Effector memory CD8-positive, alpha-beta T cell (primary cell): Measurements from ENCODE around the gene GPX6.
"Not testable (repeated sequence)": the region's sequence is repeated elsewhere in the genome, so short reads cannot be mapped to it uniquely, and the experiment has no call there.

Source experiments
- ATAC-seq: fragments of 150-1000 bp; cut with Tn5 transposase; replicated peaks from 2 replicates; pipeline ENCODE4 v1.10.0; 2021; ENCODE audit warnings: mild to moderate bottlenecking, moderate library complexity
- DNase-seq, 3 experiments: peaks; one replicate each; pipeline ENCODE4 v3.0.0; 2021
- H3K27ac Mint-ChIP-seq, 2 donors: one replicate each; pipeline ENCODE4 v1.8.0; 2022; ENCODE audit warnings: mild to moderate bottlenecking in 2 of 2, mixed read lengths in 2 of 2, moderate library complexity in 2 of 2
- H3K27me3 Mint-ChIP-seq, 2 donors: one replicate each; pipeline ENCODE4 v1.8.0; 2022; ENCODE audit warnings: mixed read lengths in 2 of 2
- H3K36me3 Mint-ChIP-seq: one replicate; pipeline ENCODE4 v1.8.0; 2022; ENCODE audit warnings: mild to moderate bottlenecking, moderate library complexity, mixed read lengths; ENCODE audit not compliant: insufficient read depth
- H3K4me1 Mint-ChIP-seq, 2 donors: one replicate each; pipeline ENCODE4 v1.8.0; 2022; ENCODE audit warnings: low read depth in 2 of 2, mixed read lengths in 2 of 2
- H3K4me3 Mint-ChIP-seq, 2 donors: one replicate each; pipeline ENCODE4 v1.8.0; 2022; ENCODE audit warnings: mild to moderate bottlenecking in 2 of 2, mixed read lengths in 2 of 2, moderate library complexity in 2 of 2
- H3K9me3 Mint-ChIP-seq, 2 donors: one replicate each; pipeline ENCODE4 v1.8.0; 2022; ENCODE audit warnings: mixed read lengths in 2 of 2

The GPX6 gene

DNA sequence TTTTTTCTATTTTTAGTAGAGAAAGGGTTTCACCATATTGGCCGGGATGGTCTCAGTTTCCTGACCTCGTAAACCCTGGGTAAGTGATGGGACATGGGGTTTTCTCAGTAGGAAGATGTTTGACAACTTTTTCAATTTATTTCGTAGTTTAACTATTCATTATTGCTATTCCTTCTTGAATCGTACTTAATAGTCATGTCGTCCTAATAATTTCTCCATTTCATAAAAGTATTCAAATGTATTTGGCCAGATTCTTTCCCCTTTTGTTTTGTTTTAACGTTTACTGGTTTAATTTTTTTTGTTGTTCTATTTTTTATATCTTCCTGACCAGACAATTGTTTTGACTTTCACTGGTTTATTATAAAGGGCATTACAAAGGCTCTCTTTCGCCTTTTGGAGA lies 26.4 kb upstream of the GPX6 start:
- peaks cover 6% of the 10 kb centered on the region in 2 donors for H3K4me1 Mint-ChIP-seq
- no peak overlapping the region for H3K27ac Mint-ChIP-seq
- ATAC-seq (no peak), DNase-seq (no peak)
- H3K27me3 Mint-ChIP-seq = peaks cover 74 to 88% of the 10 kb centered on the region in 2 donors
- peaks cover 2 to 5% of the 10 kb centered on the region in 2 donors for H3K9me3 Mint-ChIP-seq
- peak overlapping the region; percentile 61 to 65 for H3K4me3 Mint-ChIP-seq
- H3K36me3 Mint-ChIP-seq = peaks cover 21% of the 10 kb centered on the region

DNA sequence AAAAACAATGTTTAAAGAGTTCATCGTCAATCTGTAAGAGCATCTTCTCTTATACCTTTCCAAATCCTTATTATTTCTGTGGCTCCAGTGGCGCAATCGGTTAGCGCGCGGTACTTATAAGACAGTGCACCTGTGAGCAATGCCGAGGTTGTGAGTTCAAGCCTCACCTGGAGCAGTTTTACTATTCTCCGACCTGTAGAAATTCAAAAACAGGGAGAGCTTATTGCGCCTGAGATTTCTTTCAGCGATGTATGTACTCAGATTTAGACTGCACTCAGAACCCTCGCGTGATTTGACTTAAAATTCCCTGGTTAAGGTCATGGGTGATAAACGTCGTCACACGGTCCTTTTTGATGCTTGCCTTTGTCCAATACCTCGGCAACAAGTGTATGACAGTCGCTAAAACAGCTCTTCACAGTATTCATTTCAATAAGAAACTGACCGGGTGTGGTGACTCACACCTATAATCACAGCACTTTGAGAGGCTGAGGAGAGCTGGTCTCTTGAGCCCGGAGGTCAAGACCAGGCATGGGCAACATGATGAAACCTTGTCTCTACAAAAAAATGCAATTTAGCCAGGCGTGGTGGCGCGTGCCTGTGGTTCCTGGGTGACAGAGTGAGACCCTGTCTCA lies 22.0 kb upstream of the GPX6 start:
- no peak overlapping the region for H3K27ac Mint-ChIP-seq
- peaks cover 2 to 5% of the 10 kb centered on the region in 2 donors for H3K9me3 Mint-ChIP-seq
- H3K4me3 Mint-ChIP-seq = peak overlapping the region in 1 of 2 donors; percentile 28
- peaks cover 79 to 97% of the 10 kb centered on the region in 2 donors for H3K27me3 Mint-ChIP-seq
- H3K36me3 Mint-ChIP-seq = peaks cover 5% of the 10 kb centered on the region
- H3K4me1 Mint-ChIP-seq = peaks cover 5% of the 10 kb centered on the region in 2 donors
- DNase-seq (no peak), ATAC-seq (no peak)

DNA sequence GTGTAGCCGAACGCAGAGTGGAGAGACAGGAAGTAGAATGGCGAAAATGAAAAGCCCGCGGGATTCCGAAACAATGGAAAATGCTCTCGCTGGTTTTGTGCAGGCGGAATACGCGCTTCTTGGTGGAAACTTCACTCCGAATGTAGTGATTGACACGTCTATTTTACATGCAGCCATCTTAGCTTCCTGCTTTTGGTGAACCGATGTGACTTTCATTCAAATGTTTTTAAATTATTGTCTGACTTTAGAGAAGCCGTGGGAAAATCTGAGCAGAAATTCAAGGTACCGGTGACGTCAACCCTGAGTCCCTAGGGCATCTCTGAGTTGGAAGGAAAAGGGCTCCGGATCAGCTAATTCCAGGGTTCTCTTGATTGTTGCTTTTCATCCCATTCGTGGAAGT lies 21.5 kb upstream of the GPX6 start:
- H3K27me3 Mint-ChIP-seq = peaks cover 74 to 94% of the 10 kb centered on the region in 2 donors
- H3K36me3 Mint-ChIP-seq = peaks cover 5% of the 10 kb centered on the region
- no peak overlapping the region for H3K27ac Mint-ChIP-seq
- H3K4me1 Mint-ChIP-seq = peaks cover under 1 to 5% of the 10 kb centered on the region in 2 donors
- peak overlapping the region in 1 of 2 donors; percentile 31 for H3K4me3 Mint-ChIP-seq
- ATAC-seq (no peak), DNase-seq (no peak)
- H3K9me3 Mint-ChIP-seq = peaks cover 1 to 2% of the 10 kb centered on the region in 2 donors

DNA sequence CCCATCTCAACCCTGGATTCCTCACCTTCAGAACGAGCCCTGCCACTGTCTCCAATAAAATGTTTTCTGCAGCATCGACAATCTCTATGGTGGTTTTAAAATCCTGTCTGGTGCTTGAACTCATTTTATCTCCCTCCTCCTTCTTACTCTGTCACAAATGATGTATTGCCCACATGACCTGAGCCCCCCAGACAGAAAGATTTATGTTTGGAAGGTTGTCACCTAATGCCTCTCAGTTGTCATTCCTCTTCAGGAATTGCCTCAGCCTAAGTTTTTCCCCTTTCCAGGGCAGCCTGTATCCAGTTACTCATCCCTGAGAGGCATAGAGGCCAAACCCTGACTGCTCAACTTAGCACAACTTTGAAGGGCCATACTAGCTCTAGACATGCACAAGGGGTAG lies 19.3 kb upstream of the GPX6 start:
- H3K4me1 Mint-ChIP-seq = peaks cover 0 to 5% of the 10 kb centered on the region in 2 donors
- DNase-seq (no peak), ATAC-seq (no peak)
- no peaks in the 10 kb centered on the region for H3K9me3 Mint-ChIP-seq
- peaks cover 5% of the 10 kb centered on the region for H3K36me3 Mint-ChIP-seq
- H3K27me3 Mint-ChIP-seq = peaks cover 66 to 94% of the 10 kb centered on the region in 2 donors
- no peak overlapping the region for H3K4me3 Mint-ChIP-seq
- H3K27ac Mint-ChIP-seq = no peak overlapping the region

DNA sequence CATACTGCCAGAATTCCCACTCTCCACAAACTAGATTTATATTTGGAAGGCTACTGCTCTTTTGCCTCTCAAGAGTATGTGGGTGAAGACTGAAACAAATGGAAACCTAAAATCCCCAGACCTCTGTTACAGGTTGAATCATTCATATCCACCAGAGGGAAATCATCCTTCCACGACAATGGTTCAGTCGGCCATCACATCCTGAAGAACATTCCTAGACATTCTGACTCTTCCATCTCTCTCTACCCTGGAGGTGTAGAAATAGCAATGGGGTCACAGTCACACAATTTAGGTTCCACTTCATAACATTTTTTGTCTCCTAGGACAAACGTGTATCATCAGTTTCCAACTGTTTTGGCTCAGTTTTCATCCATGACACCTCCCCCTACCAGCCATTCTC lies 18.7 kb upstream of the GPX6 start:
- no peak for DNase-seq
- Mint-ChIP-seq H3K4me3 (no peak overlapping the region), H3K27me3 (peaks cover 66 to 94% of the 10 kb centered on the region in 2 donors), H3K4me1 (peaks cover 0 to 5% of the 10 kb centered on the region in 2 donors), H3K36me3 (peaks cover 5% of the 10 kb centered on the region), H3K27ac (no peak overlapping the region), H3K9me3 (no peaks in the 10 kb centered on the region)
- ATAC-seq = no peak

DNA sequence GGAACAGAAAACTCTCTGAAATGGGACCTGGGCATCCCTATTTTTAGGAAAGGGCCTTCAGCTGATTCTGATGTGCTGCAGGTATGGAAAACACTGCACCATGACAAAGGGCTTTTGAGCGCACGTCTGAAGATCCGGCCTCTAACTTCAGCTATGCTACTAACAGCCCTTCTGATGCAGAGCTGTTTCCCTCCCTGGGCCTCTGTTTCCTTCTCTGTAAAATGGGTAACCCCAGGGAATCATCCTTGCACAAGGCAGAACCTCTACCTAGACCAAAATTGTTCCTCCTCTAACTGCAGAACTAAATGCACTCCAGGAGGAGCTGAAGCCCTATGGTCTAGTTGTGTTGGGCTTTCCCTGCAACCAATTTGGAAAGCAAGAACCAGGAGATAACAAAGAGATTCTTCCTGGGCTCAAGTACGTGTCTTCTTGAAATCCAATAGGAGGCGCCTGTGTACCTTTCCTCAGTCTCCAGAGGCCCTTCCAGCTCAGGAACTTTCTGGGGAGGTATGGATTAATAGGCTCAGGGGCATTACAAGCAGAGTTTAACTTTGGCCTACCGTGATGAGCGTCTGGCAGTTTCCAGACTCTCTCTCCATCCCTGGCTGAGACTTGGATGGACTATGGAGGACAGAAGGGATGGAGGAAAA lies 16.0 kb upstream of the GPX6 start:
- Mint-ChIP-seq H3K9me3 (no peaks in the 10 kb centered on the region), H3K36me3 (no peaks in the 10 kb centered on the region), H3K4me3 (no peak overlapping the region), H3K27me3 (peaks cover 63 to 92% of the 10 kb centered on the region in 2 donors), H3K4me1 (no peaks in the 10 kb centered on the region), H3K27ac (no peak overlapping the region)
- ATAC-seq (no peak), DNase-seq (no peak)

DNA sequence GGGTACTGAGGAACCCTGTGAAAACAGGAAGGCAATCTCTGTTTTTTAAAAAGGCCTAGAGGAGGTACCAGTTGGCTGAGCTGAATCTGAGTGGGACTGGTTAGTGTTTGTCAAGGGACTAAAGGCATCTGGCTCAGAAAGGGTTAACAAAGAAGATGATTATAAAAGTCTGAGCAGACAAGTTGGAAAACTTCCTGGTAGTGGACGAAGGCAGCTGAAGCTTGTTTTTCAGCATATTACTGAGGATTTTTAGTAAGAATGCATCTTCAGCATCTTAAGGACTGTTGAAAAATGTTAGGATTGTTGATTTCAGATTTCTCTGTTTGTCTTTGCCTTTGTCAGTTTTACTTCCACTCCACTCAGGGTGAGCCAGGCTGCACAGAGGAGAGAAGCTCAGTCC lies 15.2 kb upstream of the GPX6 start:
- DNase-seq (no peak), ATAC-seq (no peak)
- H3K36me3 Mint-ChIP-seq = no peaks in the 10 kb centered on the region
- no peaks in the 10 kb centered on the region for H3K9me3 Mint-ChIP-seq
- H3K27me3 Mint-ChIP-seq = peaks cover 63 to 92% of the 10 kb centered on the region in 2 donors
- no peak overlapping the region for H3K4me3 Mint-ChIP-seq
- H3K4me1 Mint-ChIP-seq = peaks cover 0 to 1% of the 10 kb centered on the region in 2 donors
- no peak overlapping the region for H3K27ac Mint-ChIP-seq

DNA sequence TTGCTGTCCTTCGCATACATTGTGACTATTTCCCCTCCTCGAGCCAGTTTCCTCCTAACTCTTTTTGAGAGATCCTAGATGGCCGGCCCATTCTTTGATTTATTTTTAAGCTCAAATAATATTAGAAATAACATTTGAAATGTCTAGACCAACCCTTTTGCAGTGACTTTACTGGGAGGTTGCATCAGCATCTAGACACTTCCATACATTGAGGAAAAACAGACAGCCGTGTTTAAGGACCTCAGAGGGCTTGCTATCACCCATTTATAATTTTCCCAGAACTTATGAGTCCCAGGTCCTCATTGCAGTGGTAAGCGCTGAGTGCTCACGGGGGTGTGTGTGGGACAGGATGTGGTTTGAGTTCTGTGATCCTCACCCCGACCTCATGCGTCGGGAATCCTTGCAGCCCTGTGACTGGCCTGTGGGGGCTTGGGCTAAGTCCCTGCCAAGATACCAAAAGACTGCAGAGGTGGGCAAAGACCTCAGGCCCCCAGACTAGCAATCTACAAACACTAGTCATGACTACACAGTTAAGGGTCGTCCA lies 10.0 kb upstream of the GPX6 start, which contains the start of gene GPX5:
GPX5 (plus strand) TSS at position 386 of the 544 bp plus-strand sequence; CDS start at position 519, 133 bp downstream.
- no peaks in the 10 kb centered on the region for H3K9me3 Mint-ChIP-seq
- H3K4me1 Mint-ChIP-seq = peaks cover 0 to 4% of the 10 kb centered on the region in 2 donors
- no peak within 1 kb of the TSS for H3K27ac Mint-ChIP-seq
- H3K36me3 Mint-ChIP-seq = no peaks in the 10 kb centered on the region
- peaks cover 74 to 89% of the 10 kb centered on the region in 2 donors for H3K27me3 Mint-ChIP-seq
- H3K4me3 Mint-ChIP-seq = no peak within 1 kb of the TSS
- DNase-seq (no peak), ATAC-seq (no peak)

DNA sequence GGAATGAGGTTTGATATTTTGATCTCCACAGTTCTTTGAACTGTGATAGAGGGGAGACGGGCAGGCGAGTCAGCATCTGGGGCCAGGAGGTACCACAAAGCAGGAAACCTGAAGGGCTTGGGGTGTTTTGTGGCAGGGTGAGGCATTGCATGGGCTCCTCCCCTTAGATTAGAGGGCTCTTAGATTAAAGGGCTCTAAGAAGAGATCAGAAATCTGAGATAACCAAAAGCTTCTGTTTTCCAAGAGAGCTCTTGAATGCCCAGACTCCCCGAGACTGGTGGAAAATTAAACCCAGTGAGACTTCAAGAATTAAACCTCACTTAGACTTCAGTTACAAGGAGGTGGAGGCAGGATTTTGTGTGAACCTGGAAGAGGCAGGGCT lies 7.6 kb upstream of the GPX6 start:
- H3K4me1 Mint-ChIP-seq = peaks cover 0 to 4% of the 10 kb centered on the region in 2 donors
- no peaks in the 10 kb centered on the region for H3K36me3 Mint-ChIP-seq
- no peak overlapping the region for H3K27ac Mint-ChIP-seq
- ATAC-seq (peak; percentile 68), DNase-seq (no peak)
- H3K27me3 Mint-ChIP-seq = peaks cover 83 to 87% of the 10 kb centered on the region in 2 donors
- no peak overlapping the region for H3K4me3 Mint-ChIP-seq
- no peaks in the 10 kb centered on the region for H3K9me3 Mint-ChIP-seq

DNA sequence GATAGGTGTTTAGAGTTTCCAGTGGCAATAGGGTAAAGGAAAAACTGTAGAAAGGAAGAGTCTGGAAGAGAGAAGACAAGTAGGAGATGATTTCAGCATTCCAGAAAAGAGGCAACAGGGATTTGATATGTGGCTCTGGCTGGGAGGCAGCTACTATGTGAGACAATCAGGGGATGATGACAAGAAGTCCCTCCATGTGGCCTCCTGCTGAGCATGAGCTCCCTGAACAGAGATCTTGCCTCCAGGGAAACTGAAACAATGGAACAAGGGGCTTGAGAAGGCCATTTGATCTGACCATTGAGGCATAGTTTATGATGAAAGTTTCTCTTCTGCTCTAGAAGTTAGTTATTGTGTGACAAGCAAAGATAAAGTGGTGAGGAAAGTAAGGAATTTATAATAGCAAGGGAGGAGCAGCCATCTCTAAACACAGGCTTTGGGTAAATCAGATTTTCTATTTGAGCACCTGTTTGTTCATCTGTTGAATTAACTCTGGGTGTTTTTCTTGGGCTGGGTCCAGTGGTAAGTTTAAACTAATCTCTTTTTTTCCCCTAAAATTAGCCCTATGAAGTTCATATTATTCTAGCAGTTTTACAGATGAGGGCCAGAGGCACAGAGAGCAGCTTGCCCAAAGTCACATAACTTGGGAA lies 7.1 kb upstream of the GPX6 start:
- no peak overlapping the region for H3K27ac Mint-ChIP-seq
- no peak overlapping the region for H3K4me3 Mint-ChIP-seq
- H3K36me3 Mint-ChIP-seq = no peaks in the 10 kb centered on the region
- DNase-seq (no peak), ATAC-seq (no peak)
- H3K9me3 Mint-ChIP-seq = no peaks in the 10 kb centered on the region
- H3K4me1 Mint-ChIP-seq = peaks cover 0 to 4% of the 10 kb centered on the region in 2 donors
- H3K27me3 Mint-ChIP-seq = peaks cover 81 to 86% of the 10 kb centered on the region in 2 donors

DNA sequence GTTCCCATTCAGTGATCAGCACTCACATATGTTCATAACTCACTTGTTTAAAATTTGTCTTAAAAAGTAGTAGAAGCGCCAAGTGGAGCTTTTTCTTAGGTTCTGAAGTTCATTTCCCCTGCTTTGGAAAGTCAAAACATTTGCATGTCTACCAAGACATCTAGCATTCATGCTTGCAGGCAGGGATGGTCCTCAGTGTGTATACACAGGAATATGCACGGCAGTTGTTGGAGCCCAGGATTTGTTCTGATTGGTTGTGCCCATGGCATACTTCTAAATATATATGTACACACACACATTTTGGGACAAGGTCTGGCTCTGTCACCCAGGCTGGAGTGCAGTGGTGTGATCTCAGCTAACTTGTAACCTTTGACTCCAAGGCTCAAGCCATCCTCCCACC lies 2.4 kb upstream of the GPX6 start:
- Mint-ChIP-seq H3K9me3 (no peaks in the 10 kb centered on the region), H3K36me3 (no peaks in the 10 kb centered on the region), H3K4me3 (no peak overlapping the region), H3K27ac (no peak overlapping the region), H3K27me3 (peaks cover 74 to 75% of the 10 kb centered on the region in 2 donors), H3K4me1 (peaks cover 0 to 2% of the 10 kb centered on the region in 2 donors)
- DNase-seq (no peak), ATAC-seq (no peak)

DNA sequence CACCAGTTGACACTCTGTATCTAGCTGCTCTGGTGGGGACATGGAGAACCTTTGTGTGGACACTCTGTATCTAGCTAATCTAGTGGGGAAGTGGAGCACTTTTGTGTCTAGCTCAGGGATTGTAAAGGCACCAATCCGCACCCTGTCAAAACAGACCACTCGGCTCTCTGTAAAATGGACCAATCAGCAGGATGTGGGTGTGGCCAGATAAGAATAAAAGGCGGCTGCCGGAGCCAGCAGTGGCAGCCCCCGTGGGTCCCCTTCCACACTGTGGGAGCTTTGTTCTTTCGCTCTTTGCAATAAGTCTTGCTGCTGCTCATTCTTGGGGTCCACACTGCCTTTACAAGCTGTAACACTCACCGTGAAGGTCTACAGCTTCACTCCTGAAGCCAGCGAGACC lies 3.2 kb downstream of the GPX6 start:
- not testable (repeated sequence) for H3K27ac Mint-ChIP-seq, H3K4me1 Mint-ChIP-seq, ATAC-seq, DNase-seq, H3K9me3 Mint-ChIP-seq, H3K36me3 Mint-ChIP-seq, H3K4me3 Mint-ChIP-seq
- peaks cover 45% of the 10 kb centered on the region in 2 donors for H3K27me3 Mint-ChIP-seq

DNA sequence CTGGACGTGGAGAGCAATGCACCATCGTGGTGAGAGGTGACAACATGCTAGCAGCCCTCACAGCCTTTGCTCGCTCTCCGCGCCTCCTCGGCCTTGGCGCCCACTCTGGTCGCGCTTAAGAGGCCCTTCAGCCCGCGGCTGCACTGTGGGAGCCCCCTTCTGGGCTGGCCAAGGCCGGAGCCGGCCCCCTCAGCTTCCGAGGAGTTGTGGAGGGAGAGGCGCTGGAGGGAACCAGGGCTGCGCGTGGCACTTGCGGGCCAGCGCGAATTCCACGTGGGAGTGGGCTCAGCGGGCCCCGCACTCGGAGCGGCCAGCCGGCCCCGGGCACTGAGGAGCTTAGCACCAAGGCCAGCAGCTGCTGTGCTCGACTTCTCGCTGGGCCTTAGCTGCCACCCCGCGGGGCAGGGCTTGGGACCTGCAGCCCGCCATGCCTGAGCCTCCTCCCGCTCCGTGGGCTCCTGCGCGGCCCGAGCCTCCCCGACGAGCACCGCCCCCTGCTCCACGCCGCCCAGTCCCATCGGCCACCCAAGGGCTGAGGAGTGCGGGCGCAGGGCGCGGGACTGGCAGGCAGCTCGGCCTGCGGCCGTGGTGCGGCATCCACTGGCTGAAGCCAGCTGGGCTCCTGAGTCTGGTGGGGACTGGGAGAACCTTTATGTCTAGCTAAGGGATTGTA lies 3.8 kb downstream of the GPX6 start:
- no peak overlapping the region for H3K4me3 Mint-ChIP-seq
- H3K4me1 Mint-ChIP-seq = no peaks in the 10 kb centered on the region
- H3K27ac Mint-ChIP-seq = no peak overlapping the region
- no peaks in the 10 kb centered on the region for H3K36me3 Mint-ChIP-seq
- H3K9me3 Mint-ChIP-seq = no peaks in the 10 kb centered on the region
- no peak for DNase-seq
- H3K27me3 Mint-ChIP-seq = peaks cover 45 to 46% of the 10 kb centered on the region in 2 donors
- ATAC-seq = no peak
